SKM-1 treated with dmso at 0.1 percent for 144 hours (cell line): ENCODE results near the gene MLF2.

Source experiments
- DNase-seq: peaks from one replicate; lab custom pipeline; 2025; ENCODE audit not compliant: unreplicated experiment; lab: John Stamatoyannopoulos, UW

MLF2 gene

GRCh38 chr12:6778574-6779550 lies 25.9 kb upstream of the MLF2 start:
- peak; percentile 57 for DNase-seq

GRCh38 chr12:6778217-6778573 lies 25.3 kb upstream of the MLF2 start:
- no peak for DNase-seq

- DNase-seq, result no peak
These were observed 24.4 kb upstream of the MLF2 start for GRCh38 chr12:6777386-6777785.

GRCh38 chr12:6775185-6776174 lies 22.5 kb upstream of the MLF2 start:
- no peak for DNase-seq

GRCh38 chr12:6774499-6775062 lies 21.6 kb upstream of the MLF2 start:
- no peak for DNase-seq

GRCh38 chr12:6773590-6774351 lies 20.8 kb upstream of the MLF2 start:
- DNase-seq, result no peak

GRCh38 chr12:6772726-6773589 lies 20.0 kb upstream of the MLF2 start:
- DNase-seq, result no peak

GRCh38 chr12:6772331-6772695 lies 19.4 kb upstream of the MLF2 start, which contains the start of gene LAG3:
Gene LAG3, plus strand, starts transcription at chr12:6772520. Its CDS starts 333 bp downstream, at chr12:6772853.
- no peak for DNase-seq

GRCh38 chr12:6771509-6772330 lies 18.8 kb upstream of the MLF2 start:
- no peak for DNase-seq

GRCh38 chr12:6771091-6771495 lies 18.2 kb upstream of the MLF2 start:
- no peak for DNase-seq

- no peak for DNase-seq
These were observed 17.7 kb upstream of the MLF2 start for GRCh38 chr12:6770600-6770999.

GRCh38 chr12:6770094-6770493 lies 17.2 kb upstream of the MLF2 start:
- no peak for DNase-seq

- DNase-seq, result no peak
These were observed 16.7 kb upstream of the MLF2 start for GRCh38 chr12:6769666-6770065.

- no peak for DNase-seq
These were observed 16.0 kb upstream of the MLF2 start for GRCh38 chr12:6768990-6769389.

GRCh38 chr12:6768437-6768914 lies 15.5 kb upstream of the MLF2 start:
- no peak for DNase-seq

- no peak for DNase-seq
These were observed 14.7 kb upstream of the MLF2 start for GRCh38 chr12:6767353-6768319.

- peak; percentile 38 for DNase-seq
These were observed 13.9 kb upstream of the MLF2 start for GRCh38 chr12:6766651-6767349.
